Effector CD8-positive, alpha-beta T cell (primary cell): ENCODE data around the gene DPEP3.
"Not testable (repeated sequence)": the region's sequence is repeated elsewhere in the genome, so short reads cannot be mapped to it uniquely, and the experiment has no call there.

ENCODE experiments used
- DNase-seq: peaks from one replicate; lab custom pipeline; 2025; lab: John Stamatoyannopoulos, UW
- total RNA-seq, 4 experiments: gene quantifications; one replicate each; lab custom pipeline; 2026; lab: John Stamatoyannopoulos, UW

The DPEP3 gene, protein sequence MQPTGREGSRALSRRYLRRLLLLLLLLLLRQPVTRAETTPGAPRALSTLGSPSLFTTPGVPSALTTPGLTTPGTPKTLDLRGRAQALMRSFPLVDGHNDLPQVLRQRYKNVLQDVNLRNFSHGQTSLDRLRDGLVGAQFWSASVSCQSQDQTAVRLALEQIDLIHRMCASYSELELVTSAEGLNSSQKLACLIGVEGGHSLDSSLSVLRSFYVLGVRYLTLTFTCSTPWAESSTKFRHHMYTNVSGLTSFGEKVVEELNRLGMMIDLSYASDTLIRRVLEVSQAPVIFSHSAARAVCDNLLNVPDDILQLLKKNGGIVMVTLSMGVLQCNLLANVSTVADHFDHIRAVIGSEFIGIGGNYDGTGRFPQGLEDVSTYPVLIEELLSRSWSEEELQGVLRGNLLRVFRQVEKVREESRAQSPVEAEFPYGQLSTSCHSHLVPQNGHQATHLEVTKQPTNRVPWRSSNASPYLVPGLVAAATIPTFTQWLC
- 0.49 to 1.7 (median 1.3) reads per million in 4 experiments for total RNA-seq

DNA sequence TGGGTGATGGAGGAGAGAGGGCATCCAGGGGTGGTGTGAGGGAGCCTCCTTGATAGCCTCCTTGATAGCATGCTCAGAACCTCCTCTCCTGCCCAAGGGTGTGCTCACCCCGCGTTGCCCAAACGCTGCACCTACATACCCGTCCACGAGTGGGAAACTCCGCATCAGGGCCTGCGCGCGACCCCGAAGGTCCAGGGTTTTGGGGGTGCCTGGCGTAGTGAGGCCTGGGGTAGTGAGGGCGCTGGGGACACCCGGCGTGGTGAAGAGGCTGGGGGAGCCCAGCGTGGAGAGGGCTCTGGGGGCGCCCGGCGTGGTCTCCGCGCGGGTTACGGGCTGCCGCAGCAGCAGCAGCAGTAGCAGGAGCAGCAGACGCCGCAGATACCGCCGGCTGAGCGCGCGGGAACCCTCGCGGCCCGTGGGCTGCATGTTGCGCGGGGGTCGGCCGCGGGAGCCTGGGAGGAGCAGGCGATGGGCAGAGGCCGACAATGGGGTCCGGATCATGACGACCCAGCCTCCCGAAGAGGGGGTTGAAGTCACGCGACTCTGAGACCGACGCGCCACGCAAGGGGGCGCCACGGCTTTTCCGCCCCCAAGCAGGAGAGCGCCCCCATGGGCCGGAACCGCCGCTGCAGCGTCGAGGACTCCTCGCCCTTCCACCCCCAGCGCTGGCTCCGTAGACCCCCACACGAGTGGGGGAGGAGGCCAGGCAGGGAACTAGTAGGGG is at the start of gene DPEP3:
TSS of gene DPEP3 (minus strand) at position 545 of the 724 bp plus-strand sequence. CDS start at position 426, 119 bp downstream.
- DNase-seq: no peak

DNA sequence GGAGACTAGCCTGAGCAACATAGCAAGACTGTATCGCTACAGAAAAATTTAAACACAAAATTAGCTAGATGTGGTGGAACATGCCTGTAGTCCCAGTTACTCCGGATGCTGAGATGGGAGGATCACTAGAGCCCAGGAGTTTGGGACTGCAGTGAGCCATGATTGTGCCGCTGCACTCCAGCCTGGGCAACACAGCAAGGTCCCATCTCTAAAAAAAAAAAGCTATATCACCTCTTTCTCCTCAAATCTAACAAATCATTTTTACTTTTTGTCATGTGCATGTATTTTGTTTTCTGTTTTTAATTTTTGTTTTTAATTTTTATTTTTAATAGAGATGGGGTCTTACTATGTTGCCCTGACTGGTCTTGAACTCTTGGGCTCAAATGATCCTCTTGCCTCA is 48.7 kb upstream of the DPEP3 start:
- DNase-seq: no peak

DNA sequence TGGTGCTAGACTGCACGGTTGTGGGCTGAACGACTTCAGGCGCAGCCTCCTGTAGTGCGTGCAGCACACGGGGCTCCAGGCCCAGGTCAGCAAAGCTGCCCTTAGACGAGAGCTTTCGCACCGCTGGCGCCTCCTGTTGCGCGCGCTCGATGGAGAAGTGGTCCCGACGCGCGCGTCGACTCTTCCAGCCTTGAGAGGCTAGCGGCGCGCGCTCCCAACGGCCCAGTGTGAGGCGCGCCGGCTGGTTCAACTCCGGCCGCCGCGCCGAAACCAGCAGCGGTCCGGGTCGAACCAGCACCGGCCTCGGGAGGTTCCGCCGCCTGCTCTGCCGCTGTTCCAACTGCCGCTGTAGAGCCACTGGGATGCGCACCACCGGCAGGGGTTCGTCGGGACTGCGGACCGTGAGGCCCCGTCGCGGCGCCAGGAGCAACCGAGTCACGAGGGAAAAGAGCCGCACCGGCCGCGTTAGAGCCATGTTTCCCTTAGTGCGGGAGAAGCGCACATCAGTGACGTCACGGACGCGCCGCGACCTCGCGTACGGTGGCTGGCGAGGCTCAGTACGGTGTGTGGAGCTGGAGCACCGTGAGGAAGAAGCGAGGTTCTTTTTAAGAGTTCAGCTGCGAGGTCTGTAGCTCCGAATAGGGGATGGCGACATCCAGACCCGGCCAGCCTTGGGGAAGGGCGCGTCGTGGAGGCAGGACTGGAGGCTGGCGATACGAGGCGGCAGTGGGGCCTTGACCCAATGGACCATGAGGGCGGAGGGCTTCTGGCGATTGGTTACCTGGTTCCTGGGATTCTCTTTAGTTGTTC is 42.6 kb upstream of the DPEP3 start, which contains the start of the genes DDX28 and DUS2:
TSS of gene DDX28 (minus strand) at position 505 of the 810 bp plus-strand sequence. CDS start at position 475, 30 bp downstream.
TSS of gene DUS2 (plus strand) at position 557 of the 810 bp plus-strand sequence. CDS start 14,740 bp downstream, outside the sequence.
- DNase-seq: peak; percentile 91

DNA sequence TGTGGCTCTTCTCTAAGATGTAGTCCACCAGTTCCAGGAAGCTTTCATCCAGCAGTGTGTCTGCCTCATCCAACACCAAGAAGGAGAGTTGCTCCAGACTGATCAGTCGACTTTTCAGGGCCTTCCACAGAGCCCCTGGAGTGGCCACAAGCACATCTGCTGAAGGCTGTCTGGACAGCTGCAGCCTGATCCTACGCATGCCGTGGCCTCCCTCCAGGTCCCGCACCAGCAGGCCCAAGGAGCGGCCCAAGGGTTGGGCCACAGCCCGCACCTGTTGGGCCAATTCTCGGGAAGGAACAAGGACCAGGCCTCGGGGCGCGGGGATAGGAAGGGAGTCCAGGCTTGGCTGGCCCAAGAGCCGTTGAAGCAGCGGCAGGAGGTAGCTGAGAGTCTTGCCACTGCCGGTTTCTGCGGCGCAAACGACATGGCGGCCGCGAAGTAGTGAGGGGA is 42.0 kb upstream of the DPEP3 start:
- no peak for DNase-seq

DNA sequence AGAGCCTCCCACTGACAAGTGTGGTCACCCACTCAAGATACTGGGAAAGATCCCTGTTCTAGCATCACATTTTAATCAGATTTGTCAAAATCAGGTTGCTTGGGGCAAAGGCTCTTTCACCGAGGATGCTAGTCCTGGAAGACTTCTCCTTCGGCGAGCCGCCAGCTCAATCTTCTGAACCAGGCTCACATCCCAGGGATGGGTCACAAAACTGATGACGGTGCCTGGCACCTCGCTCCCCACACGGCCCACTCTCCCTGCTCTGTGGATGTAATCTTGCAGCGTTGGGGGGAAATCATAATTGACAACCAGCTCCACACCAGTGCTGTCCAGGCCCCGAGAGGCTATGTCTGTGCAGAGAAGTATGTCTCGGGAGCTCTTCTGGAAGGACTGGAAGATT is 41.2 kb upstream of the DPEP3 start:
- no peak for DNase-seq

DNA sequence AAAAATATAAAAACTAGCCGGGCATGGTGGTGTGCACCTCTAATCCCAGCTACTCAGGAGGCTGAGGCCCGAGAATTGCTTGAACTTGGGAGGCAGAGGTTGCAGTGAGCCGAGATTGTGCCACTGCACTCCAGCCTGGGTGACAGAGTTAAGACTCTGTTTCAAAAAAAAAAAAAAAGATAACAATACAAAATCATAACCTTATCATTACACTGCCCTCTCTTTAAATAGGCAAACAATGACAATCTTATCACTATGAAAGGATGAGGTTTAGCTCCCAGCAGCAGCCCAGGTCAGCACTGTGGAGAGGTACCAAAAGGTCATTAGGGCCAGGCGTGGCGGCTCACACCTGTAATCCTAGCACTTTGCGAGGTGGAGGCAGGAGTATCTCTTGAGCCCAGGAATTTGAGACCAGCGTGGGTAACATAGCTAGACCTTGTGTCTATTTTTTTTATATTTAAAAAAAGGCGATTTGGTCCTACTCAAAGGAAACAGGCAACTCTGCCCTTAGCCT is 38.9 kb upstream of the DPEP3 start:
- no peak for DNase-seq

DNA sequence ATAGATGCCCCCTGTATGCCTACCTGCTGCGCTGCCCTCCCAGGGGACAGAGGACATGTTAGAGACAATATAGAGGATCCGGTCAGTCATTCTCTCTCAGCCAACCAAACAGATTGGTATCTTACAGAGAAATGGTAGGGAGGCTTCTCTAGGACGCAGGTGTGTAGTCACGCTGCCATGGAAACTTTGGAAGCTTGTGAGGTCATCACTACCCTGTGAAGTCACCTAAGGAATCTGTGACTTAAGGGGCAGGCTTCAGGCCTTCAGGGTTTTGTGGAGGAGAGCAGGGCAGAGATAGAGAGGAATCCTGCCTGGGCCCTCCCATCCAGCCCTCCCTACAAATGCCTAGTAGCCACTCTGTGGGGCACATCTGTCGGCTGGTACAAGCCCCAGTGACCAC is 35.4 kb upstream of the DPEP3 start, which contains the start of gene DPEP2NB:
TSS of gene DPEP2NB (minus strand) at position 231 of the 400 bp plus-strand sequence. CDS start at position 90, 141 bp downstream.
- DNase-seq: no peak

DNA sequence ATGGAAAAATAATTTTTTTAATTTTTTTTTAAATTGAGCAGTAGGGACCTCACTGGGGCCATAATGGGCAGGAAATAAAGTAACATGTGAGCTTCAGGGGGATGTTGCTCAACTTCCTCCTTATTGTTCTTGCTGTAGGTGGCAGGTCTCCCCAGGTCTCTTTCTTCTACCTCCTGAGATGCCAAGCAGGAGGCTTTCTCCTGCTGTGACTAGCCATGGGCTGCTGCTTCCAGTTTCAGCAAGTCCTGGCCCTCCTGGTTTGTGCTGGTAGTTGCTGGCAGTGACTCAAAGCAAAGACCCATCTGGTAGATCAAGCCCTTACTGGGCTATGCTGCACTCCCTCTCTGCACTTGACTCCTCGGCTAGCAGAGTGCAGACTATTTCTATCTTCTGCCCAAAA is 33.1 kb upstream of the DPEP3 start:
- DNase-seq: no peak

DNA sequence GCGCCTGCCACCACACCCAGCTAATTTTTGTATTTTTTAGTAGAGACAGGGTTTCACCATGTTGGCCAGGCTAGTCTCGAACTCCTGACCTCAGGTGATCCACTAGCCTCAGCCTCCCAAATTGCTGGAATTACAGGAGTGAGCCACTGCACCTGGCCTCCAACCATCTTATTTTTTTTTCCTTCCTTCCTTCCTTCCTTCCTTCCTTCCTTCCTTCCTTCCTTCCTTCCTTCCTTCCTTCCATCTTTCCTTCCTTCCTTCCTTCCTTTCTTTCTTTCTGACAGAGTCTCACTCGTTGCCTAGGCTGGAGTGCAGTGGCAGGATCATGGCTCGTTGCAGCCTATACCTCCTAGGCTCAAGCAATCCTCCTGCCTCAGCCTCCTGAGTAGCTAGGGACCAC is 29.6 kb upstream of the DPEP3 start:
- not testable (repeated sequence) for DNase-seq

DNA sequence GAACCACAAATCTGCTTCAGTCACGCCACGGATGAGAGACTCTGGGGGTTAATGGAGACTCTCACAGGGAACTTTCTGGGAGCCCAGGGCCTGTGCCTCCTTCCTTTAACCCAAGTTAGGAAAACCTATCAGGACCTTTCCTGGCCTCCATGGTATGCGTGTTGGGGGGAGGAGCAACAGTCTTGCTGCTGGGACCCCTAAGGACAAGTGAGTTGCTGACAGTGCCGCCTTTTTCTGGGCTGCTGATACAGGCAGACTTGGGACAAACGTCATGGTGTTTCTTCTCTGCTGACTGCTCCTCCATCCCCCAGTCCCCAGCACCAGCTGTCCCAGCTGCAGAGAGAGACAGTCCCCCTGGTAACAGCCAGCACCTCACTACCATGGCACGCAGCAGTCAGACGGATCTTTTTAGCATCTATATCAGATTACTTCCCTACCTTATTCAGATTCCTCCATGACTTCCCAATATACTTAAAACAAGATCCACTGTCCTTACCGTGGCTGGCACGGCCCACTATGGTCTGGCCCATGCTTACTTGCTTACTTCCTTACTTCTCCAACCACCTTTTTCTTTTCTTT is 28.9 kb upstream of the DPEP3 start:
- no peak for DNase-seq

DNA sequence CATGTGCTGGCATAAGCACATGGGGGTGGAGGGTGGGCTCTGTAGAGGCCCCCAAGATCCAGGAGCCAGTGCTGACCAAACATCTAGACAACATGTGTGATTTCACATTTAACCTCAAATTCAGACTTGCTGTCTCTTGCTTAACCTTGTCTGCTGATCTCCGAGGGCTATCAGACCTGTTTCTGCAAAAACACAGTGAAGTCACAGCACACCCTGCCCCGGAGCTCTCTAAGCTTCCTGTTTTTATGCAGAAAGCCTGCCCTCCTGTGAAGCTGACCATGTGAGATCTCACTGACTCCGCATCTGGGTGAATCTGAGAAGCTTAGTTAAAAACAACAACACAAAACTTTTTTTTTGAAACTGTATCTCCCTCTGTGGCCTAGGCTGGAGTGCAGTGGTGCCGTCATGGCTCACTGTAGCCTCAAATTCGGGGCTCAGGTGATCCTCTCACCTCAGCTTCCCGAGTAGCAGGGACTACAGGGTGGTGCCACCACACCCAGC is 25.5 kb upstream of the DPEP3 start:
- no peak for DNase-seq

DNA sequence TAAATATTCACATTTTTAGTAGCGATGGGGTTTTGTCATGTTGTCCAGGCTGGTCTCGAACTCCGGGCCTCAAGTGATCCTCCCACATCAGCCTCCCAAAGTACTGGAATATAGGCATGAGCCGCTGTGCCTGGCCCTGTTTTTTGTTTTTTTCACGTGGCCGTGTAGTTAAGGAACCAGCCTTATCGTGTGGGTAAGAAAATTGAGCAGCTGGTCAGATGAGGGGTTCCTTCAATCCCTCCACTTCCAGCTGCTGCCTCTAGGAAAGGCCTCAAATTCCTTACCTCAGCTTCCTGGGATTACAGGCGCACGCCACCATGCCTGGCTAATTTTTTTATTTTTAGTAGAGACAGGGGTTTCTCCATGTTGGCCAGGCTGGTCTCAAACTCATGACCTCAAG is 24.9 kb upstream of the DPEP3 start:
- no peak for DNase-seq

DNA sequence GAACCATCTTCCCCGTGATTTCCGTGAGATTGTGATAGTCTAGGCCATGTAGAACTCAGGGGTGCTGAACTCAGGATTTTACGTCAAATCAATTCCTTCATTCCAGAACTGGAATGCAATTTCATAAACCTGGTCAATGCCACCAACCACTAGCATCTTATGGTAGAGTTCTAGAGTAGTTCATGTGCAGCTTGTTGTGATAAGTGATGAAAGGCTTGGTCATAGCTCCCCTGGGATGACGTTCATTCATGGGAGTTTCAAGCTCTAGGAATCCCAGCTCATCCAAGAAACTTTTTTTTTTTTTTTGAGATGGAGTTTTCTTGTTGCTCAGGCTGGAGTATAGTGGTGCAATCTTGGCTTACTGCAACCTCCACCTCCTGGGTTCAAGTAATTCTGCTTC is 22.7 kb upstream of the DPEP3 start:
- DNase-seq: no peak

DNA sequence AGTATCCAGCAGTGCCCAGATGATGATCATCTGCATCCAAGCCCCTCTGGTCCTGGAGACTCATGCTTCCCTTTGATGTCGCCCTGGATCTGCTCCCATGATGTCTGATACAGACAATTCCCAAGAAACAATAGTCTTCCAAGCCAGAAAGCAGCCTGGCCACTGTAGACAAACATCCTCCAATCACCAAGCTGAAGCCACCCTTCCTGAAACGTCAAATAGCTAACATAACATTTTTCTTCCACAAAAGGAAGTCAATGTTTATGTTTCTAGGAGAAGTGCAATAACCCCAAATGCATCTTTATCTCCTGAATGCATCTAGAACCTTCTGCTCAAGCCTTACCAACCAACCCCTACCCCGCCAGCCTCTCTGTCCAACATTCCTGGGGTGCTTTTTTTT is 20.2 kb upstream of the DPEP3 start:
- no peak for DNase-seq

DNA sequence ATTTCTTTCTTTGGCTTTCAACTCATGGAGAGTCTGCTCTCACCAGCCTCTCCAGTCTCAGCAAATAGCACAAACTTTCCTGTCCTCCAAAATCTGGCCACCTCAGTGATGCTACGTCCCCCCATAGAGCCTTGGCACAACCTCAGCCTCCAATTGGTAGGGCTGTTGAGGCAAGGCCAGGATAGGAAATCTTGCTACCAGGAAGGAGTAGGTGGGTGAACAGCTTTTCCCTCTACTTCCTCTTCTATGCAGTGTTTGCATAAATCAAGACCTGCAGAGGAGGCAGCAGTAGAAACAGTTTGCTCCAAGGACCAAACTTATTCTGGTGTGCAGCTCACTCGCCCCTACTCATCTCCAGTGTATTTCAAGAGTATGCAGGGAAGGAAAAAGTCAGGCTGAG is 19.7 kb upstream of the DPEP3 start:
- DNase-seq: no peak

DNA sequence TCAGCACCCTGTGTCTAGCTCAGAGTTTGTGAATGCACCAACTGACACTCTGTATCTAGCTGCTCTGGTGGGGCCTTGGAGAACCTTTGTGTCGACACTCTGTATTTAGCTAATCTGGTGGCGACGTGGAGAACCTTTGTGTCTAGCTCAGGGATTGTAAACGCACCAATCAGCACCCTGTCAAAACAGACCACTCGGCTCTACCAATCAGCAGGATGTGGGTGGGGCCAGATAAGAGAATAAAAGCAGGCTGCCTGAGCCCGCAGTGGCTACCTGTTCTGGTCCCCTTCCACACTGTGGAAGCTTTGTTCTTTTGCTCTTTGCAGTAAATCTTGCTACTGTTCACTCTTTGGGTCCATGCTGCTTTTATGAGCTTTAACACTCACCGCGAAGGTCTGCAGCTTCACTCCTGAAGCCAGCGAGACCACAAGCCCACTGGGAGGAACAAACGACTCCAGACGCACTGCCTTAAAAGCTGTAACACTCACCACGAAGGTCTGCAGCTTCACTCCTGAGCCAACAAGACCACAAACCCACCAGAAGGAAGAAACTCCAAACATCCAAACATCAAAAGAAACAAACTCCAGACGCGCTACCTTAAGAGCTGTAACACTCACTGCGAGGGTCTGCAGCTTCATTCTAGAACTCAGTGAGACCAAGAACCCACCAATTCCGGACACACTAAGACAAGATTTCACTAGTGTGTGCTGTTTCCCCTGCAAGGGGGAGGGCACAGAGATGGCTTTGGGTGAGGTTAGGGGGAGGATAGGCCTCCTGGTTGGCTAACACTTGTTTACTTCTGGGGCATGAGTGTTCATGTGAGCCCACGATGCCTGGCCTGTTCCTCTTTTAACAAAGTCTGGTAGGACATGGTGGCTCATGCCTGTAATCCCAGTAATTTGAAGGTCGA is 18.7 kb upstream of the DPEP3 start, which contains the start of gene DPEP2:
TSS of gene DPEP2 (minus strand) at position 706 of the 910 bp plus-strand sequence. CDS start 6,272 bp downstream, outside the sequence.
- peak; percentile 25 for DNase-seq

DNA sequence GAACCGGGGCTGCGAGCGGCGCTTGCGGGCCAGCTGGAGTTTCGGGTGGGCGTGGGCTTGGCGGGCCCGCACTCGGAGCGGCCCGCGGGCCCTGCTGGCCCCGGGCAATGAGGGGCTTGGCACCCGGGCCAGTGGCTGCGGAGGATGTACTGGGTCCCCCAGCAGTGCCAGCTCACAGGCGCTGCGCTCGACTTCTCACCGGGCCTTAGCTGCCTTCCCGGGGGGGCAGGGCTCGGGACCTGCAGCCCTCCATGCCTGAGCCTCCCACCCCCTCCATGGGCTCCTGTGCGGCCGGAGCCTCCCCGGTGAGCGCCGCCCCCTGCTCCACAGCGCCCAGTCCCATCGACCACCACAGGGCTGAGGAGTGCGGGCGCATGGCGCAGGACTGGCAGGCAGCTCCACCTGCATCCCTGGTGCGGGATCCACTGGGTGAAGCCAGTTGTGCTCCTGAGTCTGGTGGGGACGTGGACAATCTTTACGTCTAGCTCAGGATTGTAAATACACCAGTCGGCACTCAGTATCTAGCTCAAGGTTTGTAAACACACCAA is 18.0 kb upstream of the DPEP3 start:
- DNase-seq: not testable (repeated sequence)

DNA sequence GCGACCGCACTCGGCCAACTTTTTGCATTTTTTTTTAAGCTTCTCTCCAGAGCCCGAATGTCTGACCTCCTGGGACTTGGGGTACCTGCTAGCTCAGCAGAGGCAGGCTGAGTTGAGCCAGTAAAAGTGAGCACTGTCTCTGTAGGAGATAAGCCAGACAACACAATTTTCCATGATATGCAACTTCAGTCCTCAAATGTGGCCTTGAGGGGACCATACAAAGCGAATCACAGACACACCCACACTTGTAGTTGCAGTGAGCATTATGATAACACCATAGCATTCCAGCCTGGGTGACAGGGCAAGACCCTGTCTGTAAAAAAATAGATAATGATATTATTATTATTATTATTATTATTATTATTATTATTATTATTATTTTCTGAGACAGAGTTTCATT is 16.4 kb upstream of the DPEP3 start:
- DNase-seq: no peak

DNA sequence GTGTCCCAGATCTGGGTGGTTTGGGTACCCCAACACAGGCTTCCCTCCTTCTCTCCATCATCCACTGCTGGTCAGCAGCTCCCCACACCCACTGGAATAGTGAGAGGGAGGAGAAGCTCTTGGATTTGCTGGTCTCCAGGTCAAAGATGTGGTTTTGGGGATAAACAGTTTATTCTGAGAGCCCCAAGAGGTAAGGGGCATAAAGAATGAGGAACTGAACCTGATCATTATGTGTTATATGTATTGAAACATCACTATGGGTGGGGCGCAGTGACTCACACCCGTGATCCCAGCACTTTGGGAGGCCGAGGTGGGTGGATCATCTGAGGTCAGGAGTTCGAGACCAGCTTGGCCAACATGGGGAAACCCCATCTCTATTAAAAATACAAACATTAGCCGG is 15.1 kb upstream of the DPEP3 start:
- DNase-seq: no peak
